ENCODE data around the gene DNM3. TPM values are rescaled to one million over a fixed set of nuclear protein-coding genes. Genes with fewer than 3 reads are reported as not detected.
"Not testable (repeated sequence)": the region's sequence is repeated elsewhere in the genome, so short reads cannot be mapped to it uniquely, and the experiment has no call there.

The DNM3 gene
- total and polyA plus RNA-seq, 7 donors, result 0.60 to 13.3 (median 3.9) TPM

DNA sequence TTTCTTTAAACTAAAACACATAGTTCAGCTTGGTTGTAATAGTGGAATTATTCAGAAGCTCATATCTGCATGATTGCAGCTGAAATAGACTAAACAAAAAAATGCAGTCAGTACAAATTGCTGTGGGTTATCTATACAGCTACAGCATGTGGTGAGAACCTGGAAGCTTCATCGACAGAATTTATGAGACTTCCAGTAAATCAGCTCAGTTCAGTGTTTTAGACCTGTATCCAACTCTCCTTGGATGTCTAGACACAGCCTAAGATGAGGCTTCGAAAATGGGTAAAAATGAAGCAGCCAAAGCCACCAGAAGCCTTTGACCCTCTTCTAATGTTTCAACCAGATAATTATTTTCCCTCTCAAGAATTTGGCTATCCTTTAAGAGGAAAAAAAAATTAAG, 452.1 kb downstream of the DNM3 start:
- Histone ChIP-seq H3K27me3 (no peaks in the 10 kb centered on the region), H3K36me3 (no peaks in the 10 kb centered on the region), H3K4me1 (peaks cover 0 to 3% (median 0%) of the 10 kb centered on the region in 4 donors), H3K9me3 (no peaks in the 10 kb centered on the region), H3K27ac (no peak overlapping the region), H3K4me3 (no peak overlapping the region)
- intact Hi-C loops (cut with DNase I), result no loop called here
- no peak for DNase-seq
- WGBS, 2 donors, result 72 to 73% methylated on average over 2 of the region's 2 CpGs
- TF ChIP-seq, protein P1, sequence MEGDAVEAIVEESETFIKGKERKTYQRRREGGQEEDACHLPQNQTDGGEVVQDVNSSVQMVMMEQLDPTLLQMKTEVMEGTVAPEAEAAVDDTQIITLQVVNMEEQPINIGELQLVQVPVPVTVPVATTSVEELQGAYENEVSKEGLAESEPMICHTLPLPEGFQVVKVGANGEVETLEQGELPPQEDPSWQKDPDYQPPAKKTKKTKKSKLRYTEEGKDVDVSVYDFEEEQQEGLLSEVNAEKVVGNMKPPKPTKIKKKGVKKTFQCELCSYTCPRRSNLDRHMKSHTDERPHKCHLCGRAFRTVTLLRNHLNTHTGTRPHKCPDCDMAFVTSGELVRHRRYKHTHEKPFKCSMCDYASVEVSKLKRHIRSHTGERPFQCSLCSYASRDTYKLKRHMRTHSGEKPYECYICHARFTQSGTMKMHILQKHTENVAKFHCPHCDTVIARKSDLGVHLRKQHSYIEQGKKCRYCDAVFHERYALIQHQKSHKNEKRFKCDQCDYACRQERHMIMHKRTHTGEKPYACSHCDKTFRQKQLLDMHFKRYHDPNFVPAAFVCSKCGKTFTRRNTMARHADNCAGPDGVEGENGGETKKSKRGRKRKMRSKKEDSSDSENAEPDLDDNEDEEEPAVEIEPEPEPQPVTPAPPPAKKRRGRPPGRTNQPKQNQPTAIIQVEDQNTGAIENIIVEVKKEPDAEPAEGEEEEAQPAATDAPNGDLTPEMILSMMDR (IDR thresholded peaks at IDR 0.05), result no peak
- TF ChIP-seq EP300 (IDR thresholded peaks at IDR 0.05), result no peak
- no peak for TF ChIP-seq POLR2AphosphoS5 (IDR thresholded peaks at IDR 0.05)

DNA sequence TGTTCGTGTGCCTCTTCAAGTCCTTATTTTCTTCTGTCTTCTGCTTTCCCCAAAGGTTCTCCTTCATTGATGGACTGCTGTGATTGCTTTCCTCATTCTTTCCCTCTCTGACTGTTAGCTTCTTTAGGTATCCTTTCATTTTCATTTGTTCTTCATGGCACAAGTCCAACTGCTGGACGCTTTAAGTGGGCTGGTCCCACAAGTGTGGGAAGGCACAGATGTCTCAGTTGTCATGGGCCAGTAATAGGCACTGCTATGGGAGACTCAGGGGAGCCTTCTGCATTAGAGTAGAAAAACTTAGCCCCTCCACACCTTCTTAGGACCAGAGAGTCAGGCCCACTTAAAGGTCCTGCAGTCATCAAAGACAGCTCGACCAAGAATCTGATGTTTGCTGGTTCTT, 456.8 kb downstream of the DNM3 start:
- Histone ChIP-seq H3K9me3 (peaks cover 0 to 5% (median 0%) of the 10 kb centered on the region in 4 donors), H3K27ac (no peak overlapping the region), H3K4me3 (no peak overlapping the region), H3K36me3 (no peaks in the 10 kb centered on the region), H3K4me1 (no peaks in the 10 kb centered on the region), H3K27me3 (no peaks in the 10 kb centered on the region)
- 72 to 79% methylated on average over 3 of the region's 3 CpGs for WGBS, 2 donors
- intact Hi-C loops (cut with DNase I), result no loop called here
- DNase-seq, result no peak
- no peak for TF ChIP-seq POLR2A (IDR thresholded peaks at IDR 0.05)
- TF ChIP-seq POLR2AphosphoS5 (IDR thresholded peaks at IDR 0.05), result no peak
- no peak for TF ChIP-seq EP300 (IDR thresholded peaks at IDR 0.05)
- TF ChIP-seq, protein P1 (IDR thresholded peaks at IDR 0.05), result no peak

DNA sequence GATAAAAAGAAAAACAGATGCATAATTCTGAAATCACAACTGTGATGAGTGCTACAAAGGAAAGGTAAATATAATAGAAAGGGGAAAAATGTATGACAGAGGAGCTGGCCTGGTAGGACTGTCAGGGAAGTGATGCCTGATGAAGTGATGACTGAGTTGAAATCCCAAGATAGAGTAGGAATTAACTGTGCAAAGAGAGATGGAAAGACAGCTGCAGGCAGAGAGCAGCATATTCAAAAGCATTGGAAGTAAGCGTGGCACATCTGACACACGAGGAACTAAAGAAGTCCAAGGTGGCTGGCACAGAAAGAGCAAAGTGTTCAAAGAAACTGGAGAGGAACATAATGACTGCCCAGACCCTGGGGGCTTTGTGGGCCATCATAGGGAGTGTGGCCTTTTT, 457.6 kb downstream of the DNM3 start:
- WGBS, 2 donors, result 95 to 97% methylated on average over 2 of the region's 2 CpGs
- intact Hi-C loops (cut with DNase I), result no loop called here
- Histone ChIP-seq H3K4me3 (no peak overlapping the region), H3K36me3 (no peaks in the 10 kb centered on the region), H3K27ac (no peak overlapping the region), H3K4me1 (no peaks in the 10 kb centered on the region), H3K9me3 (peaks cover 0 to 5% (median 0%) of the 10 kb centered on the region in 4 donors), H3K27me3 (no peaks in the 10 kb centered on the region)
- TF ChIP-seq, protein P1 (IDR thresholded peaks at IDR 0.05), result no peak
- TF ChIP-seq POLR2AphosphoS5 (IDR thresholded peaks at IDR 0.05), result no peak
- no peak for TF ChIP-seq EP300 (IDR thresholded peaks at IDR 0.05)
- no peak for TF ChIP-seq POLR2A (IDR thresholded peaks at IDR 0.05)
- no peak for DNase-seq

DNA sequence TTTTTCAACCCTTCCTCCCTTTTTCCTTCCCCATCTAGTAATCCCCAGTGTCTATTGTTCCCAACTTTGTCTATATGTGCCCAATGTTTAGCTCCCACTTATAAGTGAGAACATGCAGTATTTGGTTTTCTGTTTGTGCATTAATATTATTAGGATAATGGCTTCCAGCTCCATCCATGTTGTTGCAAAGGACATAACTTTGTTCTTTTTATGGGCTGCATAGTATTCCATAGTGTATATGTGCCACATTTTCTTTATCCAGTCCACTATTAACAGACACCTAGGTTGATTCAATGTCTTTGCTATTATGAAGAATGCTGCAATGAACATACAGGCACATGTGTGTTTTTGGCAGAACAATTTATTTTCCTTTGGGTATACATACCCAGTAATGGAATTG, 458.2 kb downstream of the DNM3 start:
- peaks cover 0 to 5% (median 0%) of the 10 kb centered on the region in 4 donors for H3K9me3 ChIP-seq
- no peak overlapping the region for H3K4me3 ChIP-seq
- no peak for TF ChIP-seq EP300 (IDR thresholded peaks at IDR 0.05)
- no peak overlapping the region for H3K27ac ChIP-seq
- DNase-seq, result no peak
- intact Hi-C loops (cut with DNase I), result no loop called here
- no peaks in the 10 kb centered on the region for H3K27me3 ChIP-seq
- no peaks in the 10 kb centered on the region for H3K4me1 ChIP-seq
- no peaks in the 10 kb centered on the region for H3K36me3 ChIP-seq

DNA sequence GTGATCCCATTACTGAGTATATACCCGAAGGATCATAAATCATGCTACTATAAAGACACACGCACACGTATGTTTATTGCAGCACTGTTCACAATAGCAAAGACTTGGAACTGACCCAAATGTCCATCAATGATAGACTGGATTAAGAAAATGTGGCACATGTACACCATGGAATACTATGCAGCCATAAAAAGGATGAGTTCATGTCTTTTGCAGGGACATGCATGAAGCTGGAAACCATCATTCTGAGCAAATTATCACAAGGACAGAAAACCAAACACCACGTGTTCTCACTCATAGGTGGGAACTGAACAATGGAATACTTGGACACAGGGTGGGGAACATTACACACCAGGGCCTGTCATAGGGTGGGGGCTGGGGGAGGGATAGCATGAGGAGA, 466.2 kb downstream of the DNM3 start:
- H3K4me1 ChIP-seq; H3K36me3 ChIP-seq; intact Hi-C loops (cut with DNase I); H3K9me3 ChIP-seq; DNase-seq; H3K27me3 ChIP-seq; H3K4me3 ChIP-seq; H3K27ac ChIP-seq: not testable (repeated sequence)
- 42 to 76% methylated on average over 4 of the region's 4 CpGs for WGBS, 2 donors

DNA sequence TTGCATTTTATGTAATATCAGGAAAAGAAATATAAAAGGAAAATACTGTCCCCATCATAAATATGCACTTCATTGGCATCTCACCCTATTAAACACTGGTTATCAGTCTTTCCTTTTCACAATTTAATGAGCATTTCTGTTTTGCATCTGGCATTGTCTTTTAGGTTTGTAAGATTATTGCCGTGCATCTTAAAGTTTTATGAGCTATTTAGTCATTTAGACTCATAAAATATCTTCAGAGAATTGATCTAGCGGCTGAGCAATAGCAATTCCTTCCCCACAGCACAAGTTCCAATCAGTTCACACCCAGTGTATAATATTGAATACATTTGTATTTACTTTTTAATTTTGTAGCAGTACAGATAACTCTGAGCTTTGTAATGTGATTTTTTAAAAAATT, 466.8 kb downstream of the DNM3 start:
- no peak for DNase-seq
- no peak for TF ChIP-seq EP300 (IDR thresholded peaks at IDR 0.05)
- H3K27me3 ChIP-seq, result no peaks in the 10 kb centered on the region
- no peak overlapping the region for H3K4me3 ChIP-seq
- H3K36me3 ChIP-seq, result no peaks in the 10 kb centered on the region
- no peaks in the 10 kb centered on the region for H3K9me3 ChIP-seq
- H3K27ac ChIP-seq, result no peak overlapping the region
- 12 to 58% methylated on average over 2 of the region's 2 CpGs for WGBS, 2 donors
- intact Hi-C loops (cut with DNase I), result no loop called here
- H3K4me1 ChIP-seq, result peaks cover 0 to 9% (median 0%) of the 10 kb centered on the region in 4 donors
